SK-N-MC (cell line): Measurements from ENCODE around the gene CA14.

Experiments
- DNase-seq: peaks from one replicate; pipeline ENCODE4 v3.0.0-alpha.2; 2011; ENCODE audit warnings: low read depth, low spot score
- H3K27ac ChIP-seq: fragments of 200-600 bp; sonication (generic); 2 replicates; pipeline ENCODE4 v1.5.1; 2016; ENCODE audit warnings: mixed run types
- H3K36me3 ChIP-seq: fragments of 200-600 bp; sonication (generic); 2 replicates; pipeline ENCODE4 v1.6.1; 2017; ENCODE audit warnings: antibody characterized with exemption, low read length, mixed read lengths; ENCODE audit not compliant: insufficient read depth
- H3K4me3 ChIP-seq: fragments of 200-600 bp; sonication (generic); 2 replicates; pipeline ENCODE4 v1.5.1; 2016
- H3K9ac ChIP-seq: fragments of 200-600 bp; sonication (generic); 2 replicates; pipeline ENCODE4 v1.8.0; 2017; ENCODE audit warnings: mixed run types, mixed read lengths; ENCODE audit not compliant: insufficient read length
- H3K9me3 ChIP-seq: fragments of 200-600 bp; sonication (generic); 2 replicates; pipeline ENCODE4 v1.6.1; 2017; ENCODE audit warnings: low read depth, mild to moderate bottlenecking, antibody characterized with exemption, low read length, moderate library complexity, mixed read lengths
- EZH2 ChIP-seq: fragments of 200-600 bp; sonication (generic); IDR thresholded peaks from one replicate; pipeline ENCODE4 v1.6.1; 2017; ENCODE audit warnings: antibody characterized with exemption
- FOXP2 ChIP-seq: optimal IDR thresholded peaks from 2 replicates; pipeline ENCODE3; 2011; ENCODE audit warnings: mild to moderate bottlenecking, moderate library complexity; ENCODE audit not compliant: insufficient read depth; ENCODE audit errors: extremely low read length, control extremely low read depth
- POLR2AphosphoS5 ChIP-seq: IDR thresholded peaks from 2 replicates; pipeline ENCODE4 v1.6.1; 2012; ENCODE audit warnings: mild to moderate bottlenecking, low read depth, low read length, borderline replicate concordance

CA14 gene

DNA sequence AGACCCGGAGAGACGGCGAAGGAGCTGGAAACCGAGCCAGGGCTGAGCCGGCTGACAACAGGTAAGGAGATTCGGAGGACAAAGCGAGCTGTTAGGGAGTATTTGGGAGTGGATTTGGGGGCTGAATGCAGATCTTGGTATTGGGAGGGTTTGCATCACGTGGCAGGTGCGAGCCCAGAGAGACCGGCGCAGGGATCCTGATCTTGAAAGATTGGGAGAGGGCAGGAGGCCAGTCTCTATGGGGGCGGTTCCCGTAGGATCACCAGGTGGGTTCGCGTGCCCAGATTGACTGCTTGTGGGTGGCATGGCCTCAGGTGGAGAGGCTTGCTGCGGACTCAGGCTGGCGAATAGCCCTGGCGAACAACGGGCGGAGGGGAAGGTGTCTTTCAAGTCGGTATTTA, 25.0 kb downstream of the CA14 start:
- H3K9me3 ChIP-seq: no peaks in the 10 kb centered on the region
- H3K4me3 ChIP-seq: no peak overlapping the region
- no peak for DNase-seq
- no peak overlapping the region for H3K9ac ChIP-seq
- H3K36me3 ChIP-seq: no peaks in the 10 kb centered on the region
- no peak overlapping the region for H3K27ac ChIP-seq
- no peak for TF ChIP-seq EZH2
- TF ChIP-seq FOXP2: no peak
- no peak for TF ChIP-seq POLR2AphosphoS5

DNA sequence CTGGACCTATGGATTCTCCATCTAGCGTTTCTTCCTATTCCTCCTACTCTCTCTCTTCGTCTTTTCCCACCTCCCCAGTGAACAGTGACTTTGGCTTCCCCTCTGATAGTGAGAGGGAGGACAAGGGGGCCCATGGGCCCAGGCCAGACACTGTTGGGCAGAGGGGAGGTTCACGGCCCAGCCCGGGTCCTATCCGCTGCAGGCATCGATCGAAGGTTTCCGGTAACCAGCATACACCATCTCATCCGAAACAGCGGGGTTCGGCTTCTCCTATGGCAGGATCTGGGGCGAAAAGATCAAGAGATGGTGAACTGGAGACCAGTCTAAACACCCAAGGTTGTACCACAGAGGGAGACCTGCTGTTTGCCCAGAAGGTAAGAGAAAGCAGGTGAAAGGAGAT, 25.7 kb downstream of the CA14 start:
- H3K27ac ChIP-seq: no peak overlapping the region
- no peak for DNase-seq
- no peaks in the 10 kb centered on the region for H3K36me3 ChIP-seq
- H3K9me3 ChIP-seq: no peaks in the 10 kb centered on the region
- H3K4me3 ChIP-seq: no peak overlapping the region
- H3K9ac ChIP-seq: no peak overlapping the region
- no peak for TF ChIP-seq POLR2AphosphoS5

DNA sequence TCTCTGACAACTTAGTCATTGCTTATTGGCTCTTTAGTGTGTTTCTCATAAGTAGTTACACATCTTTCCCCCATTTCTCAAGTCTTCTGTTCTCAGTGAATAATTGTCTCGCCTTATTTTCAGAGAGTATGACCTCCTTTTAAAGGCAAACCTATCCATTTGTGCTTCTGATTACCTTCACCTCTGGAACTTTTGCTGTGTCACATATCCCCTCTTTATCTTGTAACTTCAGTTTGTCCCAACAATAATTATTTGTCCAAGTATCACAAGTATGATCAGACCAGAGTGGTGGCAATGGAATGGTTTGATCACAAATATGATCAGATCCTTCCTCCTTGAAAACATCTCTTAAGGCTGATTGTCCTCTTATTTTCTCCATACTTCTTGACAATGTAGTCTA, 30.8 kb downstream of the CA14 start:
- no peak overlapping the region for H3K9ac ChIP-seq
- H3K9me3 ChIP-seq: no peaks in the 10 kb centered on the region
- no peak for DNase-seq
- H3K4me3 ChIP-seq: no peak overlapping the region
- no peak overlapping the region for H3K27ac ChIP-seq
- no peak for TF ChIP-seq POLR2AphosphoS5
- no peak for TF ChIP-seq EZH2
- no peak for TF ChIP-seq FOXP2
- H3K36me3 ChIP-seq: no peaks in the 10 kb centered on the region

DNA sequence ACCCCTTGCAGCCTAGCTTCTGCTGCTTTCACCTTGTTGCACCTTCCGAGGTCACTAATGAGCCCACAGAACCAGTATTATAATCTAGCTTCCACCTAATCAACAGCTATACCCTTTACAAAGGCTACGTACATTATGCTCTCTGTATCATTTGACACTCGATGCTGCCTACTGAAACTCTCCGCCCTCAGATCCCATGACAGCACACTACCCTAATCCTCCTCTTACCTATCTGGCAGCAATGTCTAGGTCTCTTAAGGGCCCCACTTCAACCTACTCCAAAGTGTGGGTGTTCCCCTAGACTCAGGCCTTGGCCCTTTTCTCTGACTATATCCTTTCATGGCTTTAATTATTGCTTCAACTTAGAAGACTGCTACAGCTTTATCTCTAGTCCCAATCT, 31.2 kb downstream of the CA14 start:
- TF ChIP-seq FOXP2 (no peak), POLR2AphosphoS5 (no peak), EZH2 (no peak)
- no peaks in the 10 kb centered on the region for H3K9me3 ChIP-seq
- DNase-seq: no peak
- no peaks in the 10 kb centered on the region for H3K36me3 ChIP-seq
- no peak overlapping the region for H3K27ac ChIP-seq
- H3K4me3 ChIP-seq: no peak overlapping the region
- H3K9ac ChIP-seq: no peak overlapping the region

DNA sequence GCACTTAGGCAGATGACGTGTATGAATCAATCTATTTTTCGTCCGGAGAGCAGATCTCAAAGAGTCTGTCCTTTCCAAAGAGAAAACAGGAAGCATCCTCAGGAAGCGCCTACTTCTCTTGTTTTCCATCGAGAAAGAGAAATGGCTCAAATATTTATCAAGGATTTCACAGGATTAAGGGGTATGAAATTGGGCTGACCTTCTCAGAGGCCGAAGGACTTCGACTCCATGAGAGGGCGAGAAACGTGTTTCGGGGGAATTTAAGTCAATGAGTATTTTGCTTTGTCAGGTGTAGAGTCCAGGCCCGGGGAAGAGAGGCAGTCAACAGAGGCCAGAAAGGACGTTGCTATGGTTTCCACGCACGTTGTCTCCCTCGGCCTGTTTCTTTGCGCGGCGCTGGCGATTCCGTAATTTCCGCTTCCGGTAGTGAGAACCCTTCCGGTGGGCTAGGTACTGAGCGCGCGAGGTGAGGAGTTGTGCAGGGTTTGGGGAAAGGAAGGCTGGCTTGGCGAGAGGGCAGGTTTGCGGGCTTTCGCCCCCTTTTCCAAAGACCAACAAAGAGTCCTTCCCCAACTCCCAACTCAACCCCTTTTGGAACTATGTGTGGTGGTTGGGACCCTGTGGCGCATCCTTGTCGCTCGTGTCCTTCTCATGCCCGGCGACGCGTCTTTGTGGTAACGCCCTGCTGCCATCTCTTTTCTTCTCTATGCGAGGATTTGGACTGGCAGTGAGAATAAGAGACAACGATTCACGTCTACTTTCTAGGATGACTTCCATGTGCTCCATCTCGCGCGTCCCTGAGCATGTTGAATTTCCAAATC, 36.1 kb downstream of the CA14 start, which contains the start of gene MRPS21:
TSS of gene MRPS21 (plus strand) at position 429 of the 821 bp plus-strand sequence. CDS start 506 bp downstream, outside the sequence.
- peak within 1 kb of the TSS; percentile 79 for H3K4me3 ChIP-seq
- DNase-seq: no peak
- no peaks in the 10 kb centered on the region for H3K9me3 ChIP-seq
- H3K9ac ChIP-seq: peak within 1 kb of the TSS; percentile 82
- peaks cover 15% of the 10 kb centered on the region for H3K36me3 ChIP-seq
- H3K27ac ChIP-seq: peak within 1 kb of the TSS; percentile 78
- TF ChIP-seq POLR2AphosphoS5 (peak; percentile 88; the same call in 1 of the 2 replicates), FOXP2 (no peak), EZH2 (no peak)

DNA sequence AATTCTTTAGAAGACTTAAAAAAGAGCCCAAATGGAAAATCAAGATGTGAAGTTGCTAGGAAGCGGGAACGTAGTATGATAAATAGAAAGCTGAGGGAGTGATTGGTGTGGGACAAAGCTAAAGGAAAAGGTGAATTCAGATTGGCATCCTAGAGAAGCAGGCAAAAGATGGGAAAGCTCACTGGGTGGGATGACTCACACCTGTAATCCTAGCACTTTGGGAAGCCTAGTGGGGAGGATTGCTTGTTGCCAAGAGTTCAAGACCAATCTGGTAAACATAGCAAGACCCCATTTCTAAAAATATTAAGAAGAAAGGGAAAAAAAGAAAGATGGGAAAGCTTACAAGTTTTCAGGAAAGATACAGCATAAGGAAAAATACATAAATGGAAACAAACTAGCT, 37.9 kb downstream of the CA14 start:
- no peak for DNase-seq
- no peak overlapping the region for H3K4me3 ChIP-seq
- no peak for TF ChIP-seq POLR2AphosphoS5
- TF ChIP-seq EZH2: no peak
- TF ChIP-seq FOXP2: no peak

DNA sequence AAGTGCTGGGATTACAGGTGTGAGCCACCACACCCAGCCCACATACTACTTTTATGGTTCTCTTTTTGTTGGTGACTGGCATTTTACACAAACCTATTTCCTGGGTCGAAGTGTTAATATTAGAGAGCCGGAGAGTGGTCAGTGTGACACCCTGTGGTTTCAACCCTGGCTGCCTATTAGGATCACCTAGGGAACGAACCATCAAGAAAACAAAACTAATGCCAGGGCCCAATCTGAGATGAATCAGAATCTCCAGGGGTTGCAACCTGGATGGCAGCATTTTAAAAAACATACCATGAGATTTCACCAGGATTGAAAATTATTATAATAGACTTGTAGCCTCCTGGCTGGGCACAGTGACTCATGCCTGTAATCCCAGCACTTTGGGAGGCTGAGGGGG, 42.1 kb downstream of the CA14 start:
- no peak for DNase-seq
- Histone ChIP-seq H3K9ac (no peak overlapping the region), H3K9me3 (no peaks in the 10 kb centered on the region), H3K4me3 (no peak overlapping the region), H3K36me3 (peaks cover 26% of the 10 kb centered on the region), H3K27ac (no peak overlapping the region)
- TF ChIP-seq EZH2 (no peak), POLR2AphosphoS5 (no peak), FOXP2 (no peak)

More for the DNA sequence above, 37.9 kb downstream of the CA14 start:
- H3K9me3 ChIP-seq: no peaks in the 10 kb centered on the region
- no peak overlapping the region for H3K27ac ChIP-seq
- H3K36me3 ChIP-seq: peaks cover 15% of the 10 kb centered on the region
- H3K9ac ChIP-seq: no peak overlapping the region

DNA sequence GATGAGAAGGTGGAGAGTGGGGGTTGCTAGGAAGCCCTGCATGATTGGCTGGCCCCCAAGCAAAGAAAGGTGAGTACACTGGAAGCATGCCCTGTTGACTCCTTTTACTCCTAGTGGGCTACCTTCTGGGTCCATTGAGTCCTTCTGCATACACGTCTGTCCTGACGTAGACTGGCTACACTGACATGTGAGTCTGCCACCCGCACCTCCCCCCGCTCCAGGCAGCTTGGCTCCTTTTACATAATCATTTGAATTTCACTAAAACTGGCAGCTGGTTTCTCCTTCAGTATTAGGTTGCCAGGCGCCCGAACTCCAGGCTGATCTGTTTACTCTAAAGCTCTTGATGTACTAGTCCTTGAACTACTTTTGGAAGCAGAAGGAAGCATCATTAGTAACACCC, 44.8 kb downstream of the CA14 start:
- TF ChIP-seq FOXP2 (no peak), POLR2AphosphoS5 (no peak), EZH2 (no peak)
- DNase-seq: no peak
- Histone ChIP-seq H3K36me3 (peaks cover 15% of the 10 kb centered on the region; the same call in 1 of the 2 replicates), H3K27ac (no peak overlapping the region), H3K9me3 (no peaks in the 10 kb centered on the region), H3K9ac (no peak overlapping the region), H3K4me3 (no peak overlapping the region)
